ENCODE data around the gene TP53RK.

TP53RK gene

GRCh38 chr20:46642969-46643343 is 46.3 kb downstream of the TP53RK start:
- no peak for TF ChIP-seq CTCF (IDR thresholded peaks at IDR 0.05; ENCODE audit: insufficient read depth, missing control alignments)
- no peak for FAIRE-seq

DNA sequence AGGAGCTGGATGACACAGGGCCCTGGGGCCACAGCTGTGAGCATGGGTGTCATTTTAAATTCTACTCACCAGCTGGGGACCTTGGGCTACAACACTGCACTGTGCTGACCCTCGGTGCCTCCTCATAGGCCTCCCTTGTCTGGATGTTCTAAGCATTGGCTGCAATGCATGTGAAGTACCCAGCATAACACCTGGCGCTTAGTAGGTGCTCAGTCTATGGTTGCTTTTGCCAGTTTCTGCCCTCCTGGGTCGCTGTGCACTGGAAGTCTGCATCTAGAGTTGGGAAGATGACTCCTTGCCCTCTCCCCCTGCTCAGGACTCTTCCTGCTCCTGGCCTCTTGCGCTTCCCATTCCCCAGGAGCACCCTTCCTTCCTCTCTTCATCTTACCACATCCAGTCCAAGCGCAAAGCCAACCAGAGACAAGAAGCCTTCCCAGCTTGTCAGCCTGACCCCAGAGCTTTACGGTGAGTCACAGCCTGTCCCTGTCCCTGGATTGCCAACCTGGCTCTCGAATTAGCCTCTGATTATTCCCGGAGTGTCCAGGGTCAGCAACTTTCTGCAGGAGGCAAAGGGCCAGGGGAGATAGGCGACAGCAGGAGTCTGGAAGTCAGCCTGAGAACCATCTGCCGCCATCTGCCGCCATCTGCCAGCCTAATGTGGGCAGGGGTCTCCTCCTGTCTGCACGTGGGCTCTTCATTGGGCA is 46.8 kb downstream of the TP53RK start:
- DNase-seq (ENCODE audit: insufficient read length, low spot score): no peak
- TF ChIP-seq CTCF (IDR thresholded peaks at IDR 0.05; ENCODE audit: insufficient read depth, missing control alignments): no peak
- FAIRE-seq: no peak

More at GRCh38 chr20:46642969-46643343, 46.3 kb downstream of the TP53RK start:
- DNase-seq (ENCODE audit: insufficient read length, low spot score): no peak

- TF ChIP-seq CTCF (IDR thresholded peaks at IDR 0.05; ENCODE audit: insufficient read depth, missing control alignments): no peak
- FAIRE-seq (no peak), DNase-seq (ENCODE audit: insufficient read length, low spot score) (no peak)
These were observed 47.8 kb downstream of the TP53RK start for GRCh38 chr20:46641424-46641823.

DNA sequence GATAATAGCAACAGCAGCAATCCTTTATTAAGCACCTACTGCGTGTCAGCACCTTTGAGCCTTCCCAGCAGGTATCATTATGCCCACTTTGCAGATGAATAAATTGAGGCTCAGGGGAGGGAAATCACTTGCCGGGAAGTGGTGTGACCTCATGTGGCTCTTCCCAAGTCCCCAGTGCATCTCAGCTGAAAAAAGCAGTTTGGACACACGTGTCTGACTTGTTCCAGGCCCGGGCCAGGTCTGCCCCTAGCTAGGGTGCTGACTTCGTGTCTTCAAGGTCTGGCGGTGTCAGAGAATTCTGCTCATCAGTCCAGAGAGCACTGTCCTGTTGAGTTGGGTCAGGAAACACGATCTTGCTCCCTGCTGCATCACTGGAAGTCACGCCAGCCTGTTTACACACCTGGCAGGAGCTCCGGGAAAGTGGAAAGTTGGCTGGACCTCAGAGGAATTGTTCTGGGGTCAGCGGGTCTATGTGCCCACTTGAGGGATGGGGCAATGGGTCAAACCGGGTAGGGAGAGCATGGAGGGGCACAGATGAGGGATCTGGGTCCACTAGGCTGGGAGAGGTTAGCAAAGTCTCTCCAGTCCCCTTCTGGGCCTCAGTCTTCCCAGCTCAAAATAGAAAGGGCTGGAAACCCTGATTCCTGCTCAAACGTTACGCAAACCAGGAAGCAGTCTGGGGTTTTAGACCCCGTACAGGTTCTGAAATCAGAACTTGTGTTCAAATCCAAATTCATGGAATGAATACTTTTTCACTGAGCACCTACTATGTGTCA is 48.5 kb downstream of the TP53RK start:
- DNase-seq (ENCODE audit: insufficient read length, low spot score) (no peak), FAIRE-seq (no peak)
- no peak for TF ChIP-seq CTCF (IDR thresholded peaks at IDR 0.05; ENCODE audit: insufficient read depth, missing control alignments)

GRCh38 chr20:46640044-46640443 is 49.2 kb downstream of the TP53RK start:
- no peak for FAIRE-seq
- TF ChIP-seq CTCF (IDR thresholded peaks at IDR 0.05; ENCODE audit: insufficient read depth, missing control alignments): no peak
- no peak for DNase-seq (ENCODE audit: insufficient read length, low spot score)

GRCh38 chr20:46639587-46639986 is 49.7 kb downstream of the TP53RK start:
- TF ChIP-seq CTCF (IDR thresholded peaks at IDR 0.05; ENCODE audit: insufficient read depth, missing control alignments): no peak
- DNase-seq (ENCODE audit: insufficient read length, low spot score) (no peak), FAIRE-seq (no peak)

DNA sequence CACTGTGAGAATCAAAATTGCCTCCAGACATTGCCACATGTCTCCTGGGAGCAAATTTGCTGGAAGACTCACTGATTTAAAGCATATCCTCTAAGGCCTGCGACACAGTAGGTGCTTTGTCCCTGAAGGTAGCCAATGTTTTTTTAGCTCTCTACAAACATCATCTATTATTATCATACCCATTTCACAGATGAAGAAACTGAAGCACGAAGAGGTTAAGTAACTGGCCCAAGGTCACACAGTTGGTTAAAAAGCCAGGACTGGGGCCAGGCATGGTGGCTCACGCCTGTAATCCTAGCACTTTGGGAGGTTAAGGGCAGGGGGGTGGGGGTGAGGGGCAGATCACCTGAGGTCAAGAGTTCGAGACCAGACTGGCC is 50.4 kb downstream of the TP53RK start:
- DNase-seq (ENCODE audit: insufficient read length, low spot score) (no peak), FAIRE-seq (no peak)
- no peak for TF ChIP-seq CTCF (IDR thresholded peaks at IDR 0.05; ENCODE audit: insufficient read depth, missing control alignments)
